Pancreas (tissue), 10 donors: ENCODE data around the gene NUDT8. TPM values are rescaled to one million over a fixed set of nuclear protein-coding genes. Genes with fewer than 3 reads are reported as not detected.

Experiments used
- ATAC-seq, 4 donors: fragments of 200-7000 bp; cut with Tn5 transposase; one replicate each; pipeline versions ENCODE4 v1.8.0 to v1.9.1; 2020; ENCODE audit warnings: mild to moderate bottlenecking in 4 of 4, moderate library complexity in 4 of 4
- DNase-seq, 6 donors: peaks; one replicate each; pipeline ENCODE4 v3.0.0-alpha.2; 2020
- FAIRE-seq: peaks from 2 replicates; lab custom pipeline; 2012; peaks lifted over from hg19 to GRCh38; lab: Jason Lieb, UNC
- H3K27ac ChIP-seq, 4 donors: fragments of 200-600 bp; sonication (generic); 1 replicate in 3 of 4; 2 replicates in 1 of 4; pipeline versions ENCODE4 v1.5.0 to v1.8.0; 2020
- H3K27me3 ChIP-seq, 4 donors: fragments of 200-600 bp; one replicate each; pipeline ENCODE4 v1.8.0; 2021
- H3K36me3 ChIP-seq, 3 donors: fragments of 200-600 bp; sonication (generic) in 1 of 3; one replicate each; pipeline versions ENCODE4 v1.5.0 to v1.8.0; 2020 to 2021
- H3K4me1 ChIP-seq, 3 donors: fragments of 200-600 bp; one replicate each; pipeline ENCODE4 v1.8.0; 2021
- H3K4me3 ChIP-seq, 4 donors: fragments of 200-600 bp; sonication (generic) in 2 of 4; one replicate each; pipeline versions ENCODE4 v1.5.0 to v1.8.0; 2020 to 2021
- H3K9me3 ChIP-seq, 4 donors: fragments of 200-600 bp; one replicate each; pipeline ENCODE4 v1.8.0; 2021
- CTCF ChIP-seq, 4 donors: fragments of 200-600 bp; sonication (generic) in 3 of 4; IDR thresholded peaks; one replicate each; pipeline versions ENCODE4 v1.5.0 to v1.8.0; 2021; ENCODE audit warnings: antibody characterized with exemption in 4 of 4
- WGBS, 2 donors: extraction: QIAGEN DNeasy Blood & Tissue Kit; methylation state at CpG; one replicate each; pipeline ENCODE4 v1.1.7; 2013; 5-methylcytosine and 5-hydroxymethylcytosine counted together
- intact Hi-C, 3 donors: fragments of 100-400 bp; cut with DNase I; formaldehyde crosslinking; loops; one replicate each; pipeline versions ENCODE4 v1.11.1 to v1.14.2; 2022
- polyA plus RNA-seq, 2 donors: library from polyadenylated mRNA; stranded (reverse); fragments of 200-250 nt; gene quantifications; one replicate each; pipeline ENCODE4 v1.2.3, GENCODE V29; 2013
- total RNA-seq, 6 donors: library from RNA; stranded (reverse); fragmentation: NEBNext Ultra II Directional in 4 of 6; extraction: Animal tissue kit (Norgen Biotek cat#: 25700) in 4 of 6; gene quantifications; one replicate each; pipeline versions ENCODE4 v1.2.1 to v1.2.4, GENCODE V29; 2021 to 2023
- donor health status: healthy with polysubstance abuse.
- donor health status: DM: no; HTN: no; CAD: no; lungs with moderate emphysema.
- donor health status: DM: no; HTN: no; CAD: no.
- donor health status: control.
- donor health status: control.
- donor health status: Bipolar disorder and iron deficiency.
- donor health status: DM: yes; HTN: yes; CAD: no.
- donor health status: DM: no; HTN: no; CAD: no.
- donor health status: DM: no; HTN: no; CAD: no.
- donor health status: DM: yes; HTN: yes; CAD: no.

NUDT8 gene
- total and polyA plus RNA-seq, 8 donors, result 4.3 to 11.0 (median 6.3) TPM

GRCh38 chr11:67611704-67612587, 17.8 kb downstream of the NUDT8 start:
- no peak for TF ChIP-seq CTCF (IDR thresholded peaks at IDR 0.05)
- no peak overlapping the region for H3K27ac ChIP-seq
- 89 to 90% methylated on average over 37 of the region's 37 CpGs for WGBS, 2 donors

GRCh38 chr11:67611165-67611564, 18.6 kb downstream of the NUDT8 start:
- peaks cover 5 to 26% (median 15%) of the 10 kb centered on the region in 3 donors for H3K36me3 ChIP-seq
- FAIRE-seq (no peak), ATAC-seq (no peak), DNase-seq (peak in 2 of 6 donors; percentile 32 to 62)
- intact Hi-C loops, result no loop called here
- 93 to 96% methylated on average over 14 of the region's 14 CpGs for WGBS, 2 donors
- H3K4me1 ChIP-seq, result peaks cover 0 to 8% (median 0%) of the 10 kb centered on the region in 3 donors
- no peaks in the 10 kb centered on the region for H3K27me3 ChIP-seq
- no peaks in the 10 kb centered on the region for H3K9me3 ChIP-seq
- TF ChIP-seq CTCF (IDR thresholded peaks at IDR 0.05), result no peak
- no peak overlapping the region for H3K4me3 ChIP-seq
- no peak overlapping the region for H3K27ac ChIP-seq

More at GRCh38 chr11:67611704-67612587, 17.8 kb downstream of the NUDT8 start:
- DNase-seq (peak in 2 of 6 donors; percentile 31 to 70), FAIRE-seq (no peak), ATAC-seq (no peak)
- Histone ChIP-seq H3K4me3 (no peak overlapping the region), H3K27me3 (no peaks in the 10 kb centered on the region), H3K9me3 (no peaks in the 10 kb centered on the region), H3K36me3 (peaks cover 5 to 26% (median 15%) of the 10 kb centered on the region in 3 donors), H3K4me1 (peaks cover 0 to 7% (median 0%) of the 10 kb centered on the region in 3 donors)
- intact Hi-C loops, result no loop called here

- Histone ChIP-seq H3K4me1 (peaks cover 0 to 10% (median 0%) of the 10 kb centered on the region in 3 donors), H3K27me3 (no peaks in the 10 kb centered on the region), H3K4me3 (no peak overlapping the region), H3K27ac (no peak overlapping the region), H3K9me3 (no peaks in the 10 kb centered on the region), H3K36me3 (peaks cover 5 to 26% (median 15%) of the 10 kb centered on the region in 3 donors)
- ATAC-seq, result no peak
- intact Hi-C loops, result no loop called here
- peak in 1 of 6 donors; percentile 60 for DNase-seq
- FAIRE-seq, result no peak
- WGBS, 2 donors, result 86 to 90% methylated on average over 15 of the region's 15 CpGs
- TF ChIP-seq CTCF (IDR thresholded peaks at IDR 0.05), result no peak
These were observed 19.4 kb downstream of the NUDT8 start for GRCh38 chr11:67610302-67610868.

DNA sequence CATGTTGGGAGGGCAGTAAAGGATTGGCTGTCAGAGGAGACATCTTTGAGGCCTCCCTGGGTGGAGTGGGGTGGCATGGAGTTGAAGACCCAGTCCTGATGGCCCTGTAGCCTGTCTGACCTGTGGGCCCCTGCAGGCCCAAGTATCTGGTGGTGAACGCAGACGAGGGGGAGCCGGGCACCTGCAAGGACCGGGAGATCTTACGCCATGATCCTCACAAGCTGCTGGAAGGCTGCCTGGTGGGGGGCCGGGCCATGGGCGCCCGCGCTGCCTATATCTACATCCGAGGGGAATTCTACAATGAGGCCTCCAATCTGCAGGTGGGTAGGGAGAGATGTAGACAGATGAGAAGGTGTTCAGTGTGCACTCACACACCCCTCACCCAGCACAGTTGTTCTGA, 20.4 kb downstream of the NUDT8 start:
- peak in 1 of 6 donors; percentile 56 for DNase-seq
- Histone ChIP-seq H3K4me1 (peaks cover 0 to 10% (median 0%) of the 10 kb centered on the region in 3 donors), H3K36me3 (peaks cover 5 to 26% (median 15%) of the 10 kb centered on the region in 3 donors), H3K9me3 (no peaks in the 10 kb centered on the region), H3K27me3 (no peaks in the 10 kb centered on the region), H3K4me3 (no peak overlapping the region), H3K27ac (no peak overlapping the region)
- FAIRE-seq, result no peak
- TF ChIP-seq CTCF (IDR thresholded peaks at IDR 0.05), result no peak
- intact Hi-C loops, result loop anchor here in 1 of 3 donors (5.0 kb wide), 1 partner anchor 37 kb away; no protein-coding TSS in a partner anchor
- 86 to 90% methylated on average over 10 of the region's 10 CpGs for WGBS, 2 donors
- ATAC-seq, result no peak
